IMR-90 (cell line): Measurements from ENCODE around the gene SGSM2.

Source experiments
- BHLHE40 ChIP-seq: fragments of 150-350 bp; IDR thresholded peaks from 2 replicates; pipeline ENCODE4 v1.6.1; 2016; ENCODE audit warnings: mild to moderate bottlenecking, low read depth, low read length
- CEBPB ChIP-seq: IDR thresholded peaks from 2 replicates; pipeline ENCODE4 v1.6.1; 2012; ENCODE audit warnings: low read depth, low read length, improper control_type of control experiment
- MAZ ChIP-seq: IDR thresholded peaks from 2 replicates; pipeline ENCODE4 v1.6.1; 2012; ENCODE audit warnings: low read depth, mild to moderate bottlenecking, low read length, improper control_type of control experiment, moderate library complexity, borderline replicate concordance
- MXI1 ChIP-seq: IDR thresholded peaks from 2 replicates; pipeline ENCODE4 v1.6.1; 2012; ENCODE audit warnings: low read depth, mild to moderate bottlenecking, low read length, moderate library complexity, borderline replicate concordance
- NFE2L2 ChIP-seq: fragments of 150-350 bp; IDR thresholded peaks from 2 replicates; pipeline ENCODE4 v1.6.1; 2016; ENCODE audit warnings: low read depth, mild to moderate bottlenecking, low read length
- POLR2A ChIP-seq: IDR thresholded peaks from 2 replicates; pipeline ENCODE4 v1.6.1; 2012; ENCODE audit warnings: mild to moderate bottlenecking, low read depth, low read length
- RAD21 ChIP-seq: IDR thresholded peaks from 2 replicates; pipeline ENCODE4 v1.6.1; 2012; ENCODE audit warnings: low read length, improper control_type of control experiment
- RCOR1 ChIP-seq: IDR thresholded peaks from 2 replicates; pipeline ENCODE4 v1.6.1; 2012; ENCODE audit warnings: mild to moderate bottlenecking, low read length, improper control_type of control experiment; ENCODE audit not compliant: insufficient replicate concordance
- RFX5 ChIP-seq: IDR thresholded peaks from 2 replicates; pipeline ENCODE4 v1.8.0; 2012; ENCODE audit warnings: low read depth, mild to moderate bottlenecking, low read length, moderate library complexity
- SMC3 ChIP-seq: fragments of 150-350 bp; IDR thresholded peaks from 2 replicates; pipeline ENCODE4 v1.6.1; 2016; ENCODE audit warnings: low read depth, mild to moderate bottlenecking, antibody characterized with exemption, low read length, moderate library complexity
- TF ChIP-seq, protein P1 (sequence below): conservative IDR thresholded peaks from 2 replicates; pipeline ENCODE4 v1.5.1; 2012; ENCODE audit warnings: mild to moderate bottlenecking, low read depth, low read length, improper control_type of control experiment
- TF ChIP-seq, protein P2 (sequence below): fragments of 150-350 bp; IDR thresholded peaks from 2 replicates; pipeline ENCODE4 v1.6.1; 2017; ENCODE audit warnings: mild to moderate bottlenecking, antibody characterized with exemption, low read length, low read depth
- TF ChIP-seq, protein P3 (sequence below): fragments of 150-350 bp; IDR thresholded peaks from 2 replicates; pipeline ENCODE4 v1.6.1; 2016; ENCODE audit warnings: low read depth, mild to moderate bottlenecking, low read length, moderate library complexity, borderline replicate concordance

DNA sequence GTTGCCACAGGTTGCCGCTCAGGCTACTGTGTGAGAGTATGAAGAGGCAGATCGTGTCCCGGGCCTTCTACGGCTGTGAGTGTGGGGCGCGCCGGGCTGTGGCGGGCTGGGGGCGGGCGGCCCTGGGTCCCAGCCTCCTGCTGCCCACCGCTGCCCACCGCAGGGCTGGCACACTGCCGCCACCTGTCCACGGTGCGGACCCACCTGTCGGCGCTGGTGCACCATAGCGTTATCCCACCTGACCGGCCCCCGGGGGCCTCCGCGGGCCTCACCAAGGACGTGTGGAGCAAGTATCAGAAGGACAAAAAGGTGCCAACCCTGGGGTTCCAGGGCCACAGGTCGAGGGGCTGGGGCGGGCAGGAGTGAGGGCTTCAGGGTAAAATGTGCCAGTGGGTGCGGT, 34.9 kb downstream of the SGSM2 start:
- TF ChIP-seq, protein P1, sequence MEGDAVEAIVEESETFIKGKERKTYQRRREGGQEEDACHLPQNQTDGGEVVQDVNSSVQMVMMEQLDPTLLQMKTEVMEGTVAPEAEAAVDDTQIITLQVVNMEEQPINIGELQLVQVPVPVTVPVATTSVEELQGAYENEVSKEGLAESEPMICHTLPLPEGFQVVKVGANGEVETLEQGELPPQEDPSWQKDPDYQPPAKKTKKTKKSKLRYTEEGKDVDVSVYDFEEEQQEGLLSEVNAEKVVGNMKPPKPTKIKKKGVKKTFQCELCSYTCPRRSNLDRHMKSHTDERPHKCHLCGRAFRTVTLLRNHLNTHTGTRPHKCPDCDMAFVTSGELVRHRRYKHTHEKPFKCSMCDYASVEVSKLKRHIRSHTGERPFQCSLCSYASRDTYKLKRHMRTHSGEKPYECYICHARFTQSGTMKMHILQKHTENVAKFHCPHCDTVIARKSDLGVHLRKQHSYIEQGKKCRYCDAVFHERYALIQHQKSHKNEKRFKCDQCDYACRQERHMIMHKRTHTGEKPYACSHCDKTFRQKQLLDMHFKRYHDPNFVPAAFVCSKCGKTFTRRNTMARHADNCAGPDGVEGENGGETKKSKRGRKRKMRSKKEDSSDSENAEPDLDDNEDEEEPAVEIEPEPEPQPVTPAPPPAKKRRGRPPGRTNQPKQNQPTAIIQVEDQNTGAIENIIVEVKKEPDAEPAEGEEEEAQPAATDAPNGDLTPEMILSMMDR: no peak
- no peak for TF ChIP-seq RFX5
- TF ChIP-seq, protein P2, sequence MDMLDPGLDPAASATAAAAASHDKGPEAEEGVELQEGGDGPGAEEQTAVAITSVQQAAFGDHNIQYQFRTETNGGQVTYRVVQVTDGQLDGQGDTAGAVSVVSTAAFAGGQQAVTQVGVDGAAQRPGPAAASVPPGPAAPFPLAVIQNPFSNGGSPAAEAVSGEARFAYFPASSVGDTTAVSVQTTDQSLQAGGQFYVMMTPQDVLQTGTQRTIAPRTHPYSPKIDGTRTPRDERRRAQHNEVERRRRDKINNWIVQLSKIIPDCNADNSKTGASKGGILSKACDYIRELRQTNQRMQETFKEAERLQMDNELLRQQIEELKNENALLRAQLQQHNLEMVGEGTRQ: no peak
- no peak for TF ChIP-seq POLR2A
- no peak for TF ChIP-seq MAZ
- no peak for TF ChIP-seq CEBPB
- no peak for TF ChIP-seq SMC3
- TF ChIP-seq BHLHE40: no peak
- TF ChIP-seq, protein P3, sequence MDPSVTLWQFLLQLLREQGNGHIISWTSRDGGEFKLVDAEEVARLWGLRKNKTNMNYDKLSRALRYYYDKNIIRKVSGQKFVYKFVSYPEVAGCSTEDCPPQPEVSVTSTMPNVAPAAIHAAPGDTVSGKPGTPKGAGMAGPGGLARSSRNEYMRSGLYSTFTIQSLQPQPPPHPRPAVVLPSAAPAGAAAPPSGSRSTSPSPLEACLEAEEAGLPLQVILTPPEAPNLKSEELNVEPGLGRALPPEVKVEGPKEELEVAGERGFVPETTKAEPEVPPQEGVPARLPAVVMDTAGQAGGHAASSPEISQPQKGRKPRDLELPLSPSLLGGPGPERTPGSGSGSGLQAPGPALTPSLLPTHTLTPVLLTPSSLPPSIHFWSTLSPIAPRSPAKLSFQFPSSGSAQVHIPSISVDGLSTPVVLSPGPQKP: no peak
- no peak for TF ChIP-seq RAD21
- TF ChIP-seq RCOR1: no peak
- no peak for TF ChIP-seq MXI1
- TF ChIP-seq NFE2L2: no peak
